ENCODE measurements around the gene ARID3A.

The ARID3A gene

DNA sequence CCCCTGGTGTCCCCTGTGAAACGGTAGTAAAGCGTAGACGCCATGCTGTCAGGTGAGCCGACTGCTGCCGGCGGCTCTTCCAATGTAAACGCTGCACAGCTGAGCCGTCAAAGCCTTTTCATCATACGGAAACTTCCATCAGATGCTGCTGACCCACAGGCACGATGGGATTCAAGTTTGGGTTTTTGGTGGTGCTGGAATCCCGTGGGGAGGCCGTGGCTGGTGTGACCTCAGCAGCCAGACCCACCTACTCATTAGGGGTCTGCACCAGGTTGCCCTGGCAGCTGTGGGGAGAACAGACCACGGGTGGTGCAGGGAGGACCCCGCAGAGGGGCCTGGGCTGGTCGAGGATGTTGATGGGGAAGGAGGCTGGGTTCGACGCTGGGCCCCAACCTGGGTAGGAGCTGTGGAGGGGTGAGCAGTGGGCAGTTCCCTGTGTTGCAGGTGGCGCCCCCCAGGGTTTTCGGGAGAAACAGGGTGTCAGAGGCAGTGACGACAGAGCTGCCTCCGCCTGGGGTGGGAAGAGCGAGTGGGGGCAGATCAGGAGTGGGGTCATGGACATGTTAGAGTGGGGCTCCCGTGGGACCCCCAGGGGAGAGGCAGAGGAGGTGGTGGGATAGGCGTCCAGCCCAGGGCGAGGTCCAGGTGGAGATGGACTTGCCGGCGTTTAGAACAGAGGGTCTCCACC is 81.0 kb downstream of the ARID3A start:
- no peaks in the 10 kb centered on the region for H3K4me1 ChIP-seq (ENCODE audit: low read depth, poor library complexity, severe bottlenecking)
- no peaks in the 10 kb centered on the region; the same call in 1 of the 2 replicates for H3K27me3 ChIP-seq (ENCODE audit: insufficient read depth, low read depth)
- no peaks in the 10 kb centered on the region for H3K79me2 ChIP-seq (ENCODE audit: insufficient read depth, low read depth)
- no peak overlapping the region for H3K9ac ChIP-seq
- H2AFZ ChIP-seq (ENCODE audit: low read depth): no peak overlapping the region
- no peak overlapping the region for H3K4me2 ChIP-seq
- no peak for TF ChIP-seq CTCF (conservative IDR thresholded peaks at IDR 0.05; ENCODE audit: low read depth, low read length)
- no peaks in the 10 kb centered on the region for H4K20me1 ChIP-seq (ENCODE audit: insufficient read depth)
- no peak overlapping the region for H3K4me3 ChIP-seq (IDR thresholded peaks at IDR 0.05; ENCODE audit: insufficient read depth, low read depth, low read length)
- no peak overlapping the region for H3K27ac ChIP-seq
- H3K36me3 ChIP-seq (ENCODE audit: insufficient read depth): no peaks in the 10 kb centered on the region

DNA sequence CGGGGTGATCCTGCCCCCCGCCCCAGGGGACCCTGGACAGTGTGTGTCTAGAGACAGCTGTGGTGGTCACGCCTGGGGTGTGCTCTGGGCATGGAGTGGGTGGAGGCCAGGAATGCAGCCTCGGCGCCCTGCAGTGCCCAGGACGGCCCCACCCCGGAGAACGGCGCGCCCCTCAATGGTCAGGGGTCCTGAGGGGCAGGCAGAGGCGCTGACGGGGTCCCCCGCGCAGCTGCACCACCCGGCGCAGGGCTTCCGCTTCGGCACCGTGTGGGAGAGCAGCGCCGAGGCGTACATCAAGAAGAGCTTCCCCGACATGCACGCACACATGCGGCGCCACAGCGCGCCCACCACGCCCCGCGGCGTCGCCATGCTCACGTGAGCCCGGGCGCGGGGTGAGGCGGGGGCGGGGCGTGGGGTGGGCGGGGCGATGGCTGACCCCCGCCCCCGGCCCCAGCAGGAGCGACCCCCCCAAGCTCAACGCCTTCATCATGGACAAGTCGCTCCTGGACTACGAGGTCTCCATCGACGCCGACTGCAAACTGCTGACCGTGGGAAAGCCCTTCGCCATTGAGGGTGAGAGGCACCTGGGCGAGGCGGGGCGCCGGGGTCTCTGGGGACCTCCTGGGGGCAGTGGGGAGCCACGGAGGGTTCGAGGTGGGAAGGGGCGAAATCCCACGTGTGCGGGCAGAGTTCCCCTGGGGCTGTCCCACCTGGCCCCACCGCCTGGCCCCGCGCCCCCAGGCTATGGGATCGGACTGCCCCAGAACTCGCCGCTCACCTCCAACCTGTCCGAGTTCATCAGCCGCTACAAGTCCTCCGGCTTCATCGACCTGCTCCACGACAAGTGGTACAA is 81.8 kb downstream of the ARID3A start:
- no peaks in the 10 kb centered on the region for H3K36me3 ChIP-seq (ENCODE audit: insufficient read depth)
- TF ChIP-seq CTCF (conservative IDR thresholded peaks at IDR 0.05; ENCODE audit: low read depth, low read length): no peak

GRCh38 chr19:1008268-1009040 is 82.6 kb downstream of the ARID3A start:
- H3K27me3 ChIP-seq (ENCODE audit: insufficient read depth, low read depth): no peaks in the 10 kb centered on the region
- no peak overlapping the region for H2AFZ ChIP-seq (ENCODE audit: low read depth)
- no peak overlapping the region for H3K27ac ChIP-seq
- H3K4me2 ChIP-seq: no peak overlapping the region
- no peak for TF ChIP-seq CTCF (conservative IDR thresholded peaks at IDR 0.05; ENCODE audit: low read depth, low read length)
- no peaks in the 10 kb centered on the region for H3K4me1 ChIP-seq (ENCODE audit: low read depth, poor library complexity, severe bottlenecking)
- no peaks in the 10 kb centered on the region for H3K79me2 ChIP-seq (ENCODE audit: insufficient read depth, low read depth)
- no peak overlapping the region for H3K4me3 ChIP-seq (IDR thresholded peaks at IDR 0.05; ENCODE audit: insufficient read depth, low read depth, low read length)
- H4K20me1 ChIP-seq (ENCODE audit: insufficient read depth): no peaks in the 10 kb centered on the region
- no peaks in the 10 kb centered on the region for H3K36me3 ChIP-seq (ENCODE audit: insufficient read depth)
- H3K9ac ChIP-seq: no peak overlapping the region

More for the DNA sequence above, 81.8 kb downstream of the ARID3A start:
- Histone ChIP-seq H4K20me1 (ENCODE audit: insufficient read depth) (no peaks in the 10 kb centered on the region), H3K27me3 (ENCODE audit: insufficient read depth, low read depth) (no peaks in the 10 kb centered on the region), H3K4me1 (ENCODE audit: low read depth, poor library complexity, severe bottlenecking) (no peaks in the 10 kb centered on the region), H3K9ac (no peak overlapping the region), H3K4me3 (IDR thresholded peaks at IDR 0.05; ENCODE audit: insufficient read depth, low read depth, low read length) (no peak overlapping the region), H3K79me2 (ENCODE audit: insufficient read depth, low read depth) (no peaks in the 10 kb centered on the region), H3K27ac (no peak overlapping the region), H3K4me2 (no peak overlapping the region), H2AFZ (ENCODE audit: low read depth) (no peak overlapping the region)

GRCh38 chr19:1009041-1009980 is 83.5 kb downstream of the ARID3A start:
- no peaks in the 10 kb centered on the region for H3K4me1 ChIP-seq (ENCODE audit: low read depth, poor library complexity, severe bottlenecking)
- no peaks in the 10 kb centered on the region for H3K36me3 ChIP-seq (ENCODE audit: insufficient read depth)
- H3K27me3 ChIP-seq (ENCODE audit: insufficient read depth, low read depth): no peaks in the 10 kb centered on the region
- no peak for TF ChIP-seq CTCF (conservative IDR thresholded peaks at IDR 0.05; ENCODE audit: low read depth, low read length)
- no peaks in the 10 kb centered on the region for H3K79me2 ChIP-seq (ENCODE audit: insufficient read depth, low read depth)
- H4K20me1 ChIP-seq (ENCODE audit: insufficient read depth): no peaks in the 10 kb centered on the region
- no peak overlapping the region for H3K4me2 ChIP-seq
- H3K27ac ChIP-seq: no peak overlapping the region
- H3K4me3 ChIP-seq (IDR thresholded peaks at IDR 0.05; ENCODE audit: insufficient read depth, low read depth, low read length): no peak overlapping the region
- H3K9ac ChIP-seq: no peak overlapping the region
- H2AFZ ChIP-seq (ENCODE audit: low read depth): no peak overlapping the region

Measured in KMS-11 (cell line).